Activated T-cell treated with anti-CD3 and anti-CD28 coated beads, Interleukin-2, amount 50 U/mL, for 48 hours (primary cell): Measurements from ENCODE around the gene C5orf15.
"Not testable (repeated sequence)": the region's sequence is repeated elsewhere in the genome, so short reads cannot be mapped to it uniquely, and the experiment has no call there.

Source experiments
- DNase-seq, 2 experiments: peaks; one replicate each; pipeline ENCODE4 v3.0.0-alpha.2; 2020

Gene C5orf15

DNA sequence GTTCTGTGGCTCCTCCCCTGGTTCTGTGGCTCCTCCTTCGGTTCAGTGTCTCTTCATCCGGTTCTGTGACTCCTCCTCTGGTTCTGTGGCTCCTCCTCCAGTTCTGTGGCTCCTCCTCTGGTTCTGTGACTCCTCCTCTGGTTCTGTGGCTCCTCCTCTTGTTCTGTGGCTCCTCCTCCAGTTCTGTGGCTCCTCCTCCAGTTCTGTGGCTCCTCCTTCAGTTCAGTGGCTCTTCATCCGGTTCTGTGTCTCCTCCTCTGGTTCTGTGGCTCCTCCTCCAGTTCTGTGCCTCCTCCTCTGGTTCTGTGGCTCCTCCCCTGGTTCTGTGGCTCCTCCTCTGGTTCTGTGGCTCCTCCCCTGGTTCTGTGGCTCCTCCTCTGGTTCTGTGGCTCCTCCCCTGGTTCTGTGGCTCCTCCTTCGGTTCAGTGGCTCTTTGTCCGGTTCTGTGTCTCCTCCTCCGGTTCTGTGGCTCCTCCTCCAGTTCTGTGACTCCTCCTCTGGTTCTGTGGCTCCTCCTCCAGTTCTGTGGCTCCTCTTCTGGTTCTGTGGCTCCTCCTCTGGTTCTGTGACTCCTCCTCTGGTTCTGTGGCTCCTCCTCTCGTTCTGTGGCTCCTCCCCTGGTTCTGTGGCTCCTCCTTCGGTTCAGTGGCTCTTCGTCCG lies 32.3 kb downstream of the C5orf15 start:
- not testable (repeated sequence) for DNase-seq

DNA sequence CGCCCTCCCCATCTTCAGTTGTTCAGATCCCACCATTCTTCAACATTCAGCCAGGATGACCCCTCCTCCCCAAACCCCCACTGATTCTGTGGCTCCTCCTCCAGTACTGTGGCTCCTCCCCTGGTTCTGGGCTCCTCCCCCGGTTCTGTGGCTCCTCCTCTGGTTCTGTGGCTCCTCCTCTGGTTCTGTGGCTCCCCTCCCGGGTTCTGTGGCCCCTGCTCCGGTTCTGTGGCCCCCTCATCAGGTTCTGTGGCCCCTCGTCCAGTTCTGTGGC lies 32.8 kb downstream of the C5orf15 start:
- DNase-seq, result no peak

DNA sequence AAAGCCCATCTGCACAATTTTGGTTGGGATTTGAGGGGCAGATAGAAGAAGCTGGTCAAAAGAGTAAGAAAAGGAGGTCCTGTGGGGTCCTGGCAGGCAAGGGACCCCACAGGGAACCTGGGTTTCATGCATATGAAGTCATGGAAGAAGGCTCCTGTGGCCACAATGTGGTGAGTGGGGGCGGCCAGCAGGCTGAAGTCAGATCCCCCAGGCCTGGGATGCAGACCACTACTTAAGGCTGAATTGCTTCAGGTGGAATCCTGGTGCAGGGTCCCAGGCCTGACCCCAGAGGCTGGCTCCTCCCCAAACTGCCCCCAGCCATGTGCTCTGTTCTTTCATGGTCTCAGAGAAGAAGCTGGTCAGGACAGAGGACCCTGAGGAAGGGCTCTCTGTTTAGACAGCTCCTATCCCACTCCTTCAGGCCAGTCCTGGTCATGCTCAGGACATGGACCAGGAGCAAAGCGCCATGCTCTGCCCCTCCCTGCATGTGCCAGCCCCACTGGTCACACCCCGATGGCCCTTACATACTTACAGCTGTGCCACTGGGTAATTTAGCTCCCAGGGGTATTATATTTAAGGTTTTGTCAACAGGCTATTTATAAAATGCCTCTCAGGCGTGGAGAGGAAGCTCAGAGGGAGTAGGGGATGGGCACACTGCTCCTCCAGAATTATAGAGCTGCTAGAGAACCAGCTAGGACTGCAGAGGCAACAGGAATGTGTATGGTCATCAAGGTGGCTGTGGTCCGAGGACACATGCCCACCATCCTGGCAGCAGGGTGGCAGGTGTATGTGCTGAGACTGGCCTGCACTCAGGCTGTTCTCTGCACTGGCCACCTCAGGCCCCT lies 33.4 kb downstream of the C5orf15 start:
- no peak for DNase-seq

DNA sequence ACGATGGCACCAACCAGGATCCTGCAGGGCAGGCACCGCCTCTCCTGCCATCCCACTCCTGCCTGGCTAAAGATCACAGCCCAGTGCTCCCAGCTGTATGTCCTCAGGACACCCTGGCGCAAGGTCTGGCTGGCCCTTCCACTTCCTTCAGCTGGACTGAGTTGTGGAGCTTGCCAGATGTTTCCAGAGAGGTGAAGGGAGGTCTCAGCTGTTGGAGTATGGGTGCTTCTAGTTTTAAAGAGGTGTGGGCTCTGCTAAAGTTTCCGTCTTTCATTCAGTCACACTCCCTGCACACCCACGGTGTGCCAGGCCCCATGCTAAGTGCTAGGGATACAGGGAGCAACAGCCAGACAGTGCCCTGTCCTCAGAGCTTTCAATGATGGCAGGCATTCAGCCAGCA lies 34.1 kb downstream of the C5orf15 start:
- DNase-seq, result no peak

DNA sequence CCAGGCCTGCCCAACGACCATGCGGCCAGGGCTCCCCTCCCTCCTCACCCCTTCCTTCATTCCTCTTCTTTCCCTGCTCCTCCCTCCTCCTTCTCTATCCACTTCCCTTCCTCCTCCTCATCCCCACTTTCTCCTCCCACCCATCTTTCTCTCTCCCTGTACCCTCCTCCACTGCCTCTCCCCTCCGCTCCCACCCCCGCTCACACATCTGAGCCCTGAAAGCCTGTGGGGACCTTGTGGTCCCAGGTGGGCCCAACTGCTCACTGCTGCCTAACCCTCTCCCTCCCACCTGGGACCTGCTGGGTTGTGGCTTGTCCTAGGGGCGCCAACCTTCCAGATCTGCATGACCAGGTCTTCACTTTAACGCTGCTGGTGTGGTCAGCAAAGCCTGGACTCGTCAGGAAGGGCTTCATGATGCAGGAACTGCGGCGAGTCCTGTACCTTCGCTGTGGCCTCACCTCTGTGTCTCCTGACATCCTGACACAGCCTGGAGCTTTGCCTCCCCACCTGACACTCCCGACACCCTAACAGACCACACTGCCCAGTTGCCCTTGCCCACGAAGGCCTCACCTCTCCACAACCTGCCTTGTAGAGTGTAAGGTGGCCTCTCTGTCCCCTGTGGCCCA lies 34.6 kb downstream of the C5orf15 start:
- DNase-seq, result no peak

DNA sequence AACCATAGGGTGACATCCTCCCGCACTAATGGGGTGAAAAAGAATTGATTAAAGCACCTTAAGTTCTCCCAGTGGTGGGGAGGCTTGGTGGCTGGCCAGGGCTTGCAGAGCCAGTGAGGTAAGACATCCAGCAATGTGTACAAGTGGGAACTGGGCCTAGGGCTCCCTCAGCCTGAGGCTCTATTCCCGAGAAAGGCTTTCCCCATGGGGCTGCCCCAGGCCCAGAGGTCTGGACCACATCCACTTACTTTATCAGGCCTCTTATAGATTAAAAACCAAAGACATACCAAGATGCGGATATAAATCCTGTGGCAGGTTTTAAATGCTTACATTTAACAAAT lies 35.3 kb downstream of the C5orf15 start:
- no peak for DNase-seq

DNA sequence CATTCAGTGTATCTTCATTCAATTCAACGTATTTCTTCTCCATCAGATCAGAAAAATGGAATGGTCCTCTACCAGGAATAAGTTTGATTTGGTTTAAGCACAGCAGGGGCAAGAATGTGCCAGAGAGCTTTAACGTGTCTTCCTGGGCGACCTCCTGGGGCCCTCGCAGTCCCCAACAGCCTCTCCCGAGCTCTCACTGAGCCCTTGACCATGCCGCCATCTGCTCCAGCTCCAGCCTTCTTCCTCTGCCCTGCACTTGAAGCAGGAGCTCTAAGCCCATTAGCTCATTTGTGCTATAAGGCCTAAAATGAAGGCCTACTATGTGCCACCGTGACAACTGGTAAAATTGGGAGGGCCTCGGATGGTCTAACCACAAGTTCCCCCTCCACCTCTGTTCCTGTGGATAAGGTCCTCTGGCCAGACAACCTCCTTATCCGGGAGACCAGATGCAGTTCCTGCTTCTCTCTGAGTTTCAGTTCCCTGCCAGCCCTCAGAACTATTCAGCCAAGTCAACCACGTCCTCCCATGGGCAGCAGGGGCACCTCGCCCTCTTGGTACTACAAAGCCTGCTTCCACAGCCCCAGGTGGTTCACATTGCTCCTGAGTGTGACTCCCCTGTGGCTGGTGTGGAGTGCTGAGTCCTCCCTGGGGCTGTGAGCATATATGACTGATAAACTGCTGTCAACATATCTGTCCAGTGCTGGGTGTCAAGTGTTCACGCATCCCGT lies 35.8 kb downstream of the C5orf15 start:
- no peak for DNase-seq

DNA sequence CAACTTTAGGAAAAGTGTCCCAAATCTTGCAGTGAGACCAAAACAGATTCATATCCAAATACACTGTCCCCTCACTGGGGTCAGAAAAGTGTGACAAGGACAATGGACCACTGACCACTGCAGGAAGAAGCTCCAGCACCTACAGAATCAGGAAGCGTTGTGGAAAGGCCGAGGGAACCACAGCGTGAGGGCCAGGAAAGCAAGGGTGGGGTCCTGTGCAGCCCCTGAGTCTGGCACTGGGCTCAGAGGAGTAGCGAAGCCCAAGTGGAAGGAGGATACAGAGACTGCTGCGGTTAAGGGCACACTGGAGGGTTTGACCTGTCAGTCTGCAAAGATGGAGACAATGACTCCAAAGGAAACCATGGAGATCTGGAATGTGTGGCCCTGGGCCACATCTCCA lies 36.9 kb downstream of the C5orf15 start:
- DNase-seq, result no peak

DNA sequence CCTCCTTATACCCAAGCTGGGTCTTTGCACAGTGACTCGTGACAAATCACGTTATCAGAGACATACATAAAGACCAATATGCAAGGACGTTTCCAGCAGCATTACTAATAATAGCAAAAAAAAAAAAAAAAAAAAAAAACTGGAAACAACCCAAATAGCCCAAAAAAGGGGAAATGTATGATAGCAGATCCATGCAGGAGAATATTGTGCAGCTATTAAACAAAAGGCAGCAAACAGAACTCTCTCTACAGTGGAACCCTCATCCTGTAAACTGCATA lies 37.7 kb downstream of the C5orf15 start:
- DNase-seq, result no peak

DNA sequence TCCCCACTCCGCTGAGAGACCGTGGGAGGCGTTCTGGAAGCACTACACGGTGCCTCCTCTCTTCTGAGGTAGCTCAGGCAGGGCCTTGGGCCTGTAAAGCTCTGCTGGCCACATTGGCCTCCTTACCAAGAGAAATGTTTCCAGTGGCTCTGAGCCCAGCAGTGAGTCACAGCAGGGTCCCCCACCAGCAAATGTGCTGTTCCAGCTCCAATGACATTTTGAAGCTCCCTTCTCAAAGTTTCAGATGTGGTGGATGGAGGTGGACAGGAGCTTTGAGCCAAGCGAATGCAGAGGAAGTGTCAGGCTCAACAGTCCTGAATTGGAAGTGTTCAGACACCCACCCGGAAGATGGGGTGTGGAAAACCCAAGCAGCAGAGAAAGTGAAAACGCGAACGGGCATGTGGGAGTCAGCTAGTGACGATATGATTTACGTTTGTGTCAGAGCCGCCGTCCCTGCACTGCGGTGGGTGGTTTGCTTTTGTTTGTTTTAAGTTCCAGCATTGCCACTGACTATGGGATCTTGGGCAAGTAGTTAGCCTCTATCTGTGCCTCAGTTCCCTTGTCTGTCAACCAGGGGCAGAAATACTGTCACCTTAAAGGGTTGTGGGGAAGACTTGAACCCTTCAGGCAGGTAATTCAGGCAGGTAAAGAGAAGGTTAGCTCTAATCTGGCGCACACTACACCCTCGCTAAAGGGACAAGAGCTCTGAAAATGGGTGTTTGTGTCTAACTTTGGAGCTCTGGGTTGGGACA lies 38.2 kb downstream of the C5orf15 start:
- DNase-seq, result peak; percentile 86

DNA sequence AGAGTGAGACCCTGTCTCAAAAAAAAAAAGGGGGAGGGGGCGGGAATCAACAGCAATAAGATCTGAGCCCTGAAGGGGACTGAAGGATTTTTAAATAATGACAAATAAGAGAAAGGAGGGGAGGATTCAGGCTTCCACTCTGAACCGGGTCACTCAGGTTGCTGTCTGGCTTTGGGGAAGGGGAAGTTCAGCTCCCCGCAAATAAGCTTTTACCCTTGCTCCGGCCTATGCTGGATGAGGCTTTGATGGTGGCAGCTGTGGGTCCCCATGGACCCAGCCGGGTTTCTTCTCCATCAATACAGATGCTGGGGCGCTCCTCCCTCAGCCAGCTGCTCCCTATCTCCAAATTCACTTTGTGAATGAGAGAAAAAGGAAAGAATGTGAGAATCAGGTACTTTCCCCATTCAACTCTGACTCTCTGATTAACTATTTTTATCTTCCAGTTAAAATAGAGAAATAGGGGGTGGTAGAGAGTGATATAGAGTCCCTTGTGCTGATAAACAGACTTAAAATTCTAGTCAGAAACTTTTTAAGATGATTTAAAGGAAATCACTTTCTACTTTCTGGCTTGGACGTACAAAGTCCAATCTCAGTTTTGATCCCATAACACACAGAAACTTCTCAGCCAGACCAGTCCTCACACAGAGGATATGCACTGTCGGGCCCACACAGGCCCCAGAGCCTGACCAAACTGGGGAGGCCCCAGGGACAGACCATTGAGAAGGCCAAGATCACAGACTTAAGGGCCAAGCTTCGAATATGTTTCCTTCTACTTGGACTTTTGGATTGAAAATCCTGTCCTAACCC lies 39.6 kb downstream of the C5orf15 start:
- DNase-seq, result no peak

DNA sequence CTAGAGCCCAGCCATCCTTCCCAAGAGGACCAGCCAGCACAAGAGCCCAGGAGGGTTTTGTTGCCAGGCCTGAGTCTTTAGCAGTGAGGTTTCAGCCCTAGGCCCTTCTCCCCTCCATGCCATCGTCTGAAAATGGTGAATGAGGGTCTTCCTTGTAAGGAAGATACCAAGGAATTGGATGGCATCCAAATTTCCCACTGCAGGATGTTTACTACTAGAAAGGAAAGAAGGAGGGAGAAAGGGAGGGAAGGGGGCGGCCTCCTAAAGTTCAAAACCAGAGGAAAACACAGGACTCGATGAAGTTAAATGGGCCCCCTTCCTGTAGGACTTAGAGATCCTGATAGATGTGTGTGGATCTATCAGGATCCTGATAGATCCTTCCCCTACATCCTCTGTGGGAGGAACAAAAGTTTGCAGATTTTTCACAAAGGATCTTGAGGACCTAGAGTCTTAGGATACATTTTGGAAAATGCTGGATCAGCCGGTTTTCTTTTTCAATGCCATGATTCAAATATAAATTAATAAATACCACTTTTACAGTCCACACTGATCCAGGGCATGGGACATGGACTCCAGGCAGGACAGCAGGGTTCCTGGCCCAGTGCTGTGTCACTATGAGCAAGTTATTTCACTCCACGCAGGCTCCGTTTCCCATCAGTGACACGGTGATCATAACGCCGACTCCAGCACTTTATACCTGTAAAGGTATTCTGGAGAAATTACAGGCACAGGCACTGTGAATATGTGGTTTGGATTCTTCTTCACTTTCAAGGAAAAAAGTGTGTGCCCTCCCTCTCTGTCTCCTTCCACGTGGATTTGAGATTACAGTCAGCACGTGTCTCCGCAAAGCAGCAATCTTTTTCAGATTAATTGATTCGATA lies 40.9 kb downstream of the C5orf15 start:
- no peak for DNase-seq

DNA sequence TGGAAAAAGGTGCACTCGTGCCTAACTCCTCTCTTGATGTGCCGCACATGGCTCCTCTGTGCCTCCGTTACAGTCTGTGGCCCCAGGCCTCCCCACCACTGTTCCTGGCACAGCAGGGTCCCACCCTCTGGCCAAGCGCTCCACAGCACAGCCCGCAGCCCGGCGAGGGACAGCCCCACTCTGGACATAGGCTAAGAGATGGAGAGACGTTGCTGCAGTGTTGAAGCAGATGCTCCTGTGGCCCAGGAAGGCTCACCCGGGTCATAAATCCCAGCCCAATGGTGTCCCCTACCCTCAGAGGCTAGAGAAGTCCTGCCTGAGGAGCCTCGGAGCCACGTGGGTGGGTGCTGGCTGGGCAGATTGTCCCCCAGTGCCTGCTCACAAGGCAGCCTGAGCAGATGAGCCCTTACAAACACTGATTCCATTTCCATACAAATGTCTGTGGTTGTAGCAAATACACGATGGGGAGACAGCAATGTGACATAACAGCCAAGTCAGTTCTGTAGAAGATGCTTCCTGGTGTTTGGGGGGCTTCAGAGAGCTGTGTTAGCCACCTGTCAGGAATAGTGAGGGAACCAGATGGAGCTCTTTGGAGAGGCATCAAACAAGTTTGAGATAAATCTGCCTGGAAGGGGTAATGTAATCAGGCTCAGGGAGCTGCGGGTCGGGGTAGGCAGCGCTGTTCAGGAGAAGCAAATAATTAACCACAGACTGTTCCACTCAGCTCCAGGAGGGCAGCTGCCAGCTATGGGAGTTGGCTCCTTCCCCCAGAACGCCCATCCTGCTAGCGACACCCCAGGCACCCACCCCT lies 41.7 kb downstream of the C5orf15 start:
- DNase-seq, result no peak

DNA sequence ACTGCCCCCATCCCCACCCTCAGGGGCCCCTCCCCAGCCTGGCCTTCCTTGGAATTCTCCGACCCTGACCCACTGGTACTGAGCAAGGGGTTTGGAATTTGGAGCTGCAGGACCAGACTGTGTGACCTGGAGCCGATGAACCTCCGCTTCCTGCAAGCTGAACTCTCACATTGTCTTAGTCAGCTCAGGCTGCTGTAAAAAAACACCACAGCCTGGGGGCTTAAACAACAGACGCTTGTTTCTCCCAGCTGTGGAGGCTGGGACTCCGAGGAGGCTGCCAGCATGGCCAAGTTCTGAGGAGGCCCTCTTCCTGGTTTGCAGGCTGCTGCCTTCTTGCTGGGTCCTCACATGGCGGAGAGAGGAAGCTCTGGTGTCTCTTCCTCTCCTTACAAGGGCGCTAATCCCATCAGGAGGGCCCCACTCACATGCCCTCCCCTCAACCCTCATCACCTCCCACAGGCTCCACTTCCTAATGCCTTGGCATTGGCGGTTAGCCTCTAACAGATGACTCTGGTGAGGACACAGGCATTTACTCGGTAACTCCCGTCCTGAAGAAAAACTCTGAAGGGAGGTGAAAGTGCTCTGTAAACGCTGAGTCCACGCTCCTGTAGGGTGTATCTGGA lies 42.4 kb downstream of the C5orf15 start:
- DNase-seq, result no peak

DNA sequence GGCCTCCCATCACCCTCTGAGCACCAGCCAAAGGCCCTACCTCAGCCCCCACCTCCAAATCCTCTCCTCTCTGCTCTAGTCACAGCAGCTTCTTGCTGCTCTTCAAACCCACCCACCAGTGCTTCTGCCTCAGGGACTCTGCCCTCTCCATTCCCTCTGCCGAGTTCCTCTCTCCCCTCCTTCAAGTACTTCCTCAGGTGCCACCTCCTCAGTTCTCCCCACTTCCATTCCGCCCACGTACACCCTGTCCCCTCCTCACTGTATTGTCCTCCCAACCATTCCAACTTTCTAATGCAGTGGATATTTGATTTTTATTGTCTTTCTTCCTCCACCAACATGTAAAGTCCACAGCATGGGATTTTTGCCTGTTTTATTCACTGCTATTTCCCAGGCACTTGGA lies 43.2 kb downstream of the C5orf15 start:
- no peak for DNase-seq

DNA sequence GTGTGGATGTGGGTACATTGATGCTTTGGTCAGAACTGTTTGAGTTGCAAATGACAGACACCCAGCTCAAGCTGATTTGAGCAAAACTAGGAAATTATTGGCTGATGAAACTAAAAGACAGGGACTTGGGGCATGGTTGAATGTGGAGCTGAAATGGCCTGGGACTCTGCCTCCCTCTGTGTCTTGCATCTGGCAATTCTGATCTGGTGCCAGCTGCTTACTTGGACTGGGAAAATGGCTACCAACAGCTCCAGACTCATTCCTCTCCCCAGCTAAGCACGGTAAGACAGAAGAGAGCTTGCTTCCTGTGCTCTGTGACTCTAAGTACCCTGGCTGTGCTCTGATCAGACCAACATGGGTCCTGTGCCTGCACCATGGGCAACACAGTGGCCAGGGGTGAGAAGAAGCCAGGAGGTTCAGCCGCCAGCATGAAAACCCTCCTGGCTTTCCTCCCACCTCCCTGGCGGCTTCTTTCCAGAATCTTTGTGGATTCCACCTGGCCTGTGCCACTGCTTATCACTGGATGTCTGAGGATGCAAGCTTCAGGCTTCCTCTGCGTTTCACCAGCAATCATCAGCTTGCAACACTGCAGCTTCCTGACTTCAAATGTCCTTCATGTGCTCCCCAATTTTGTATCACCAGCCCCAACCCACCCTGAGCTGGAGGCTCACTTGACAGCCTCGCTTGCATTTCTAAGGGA lies 44.1 kb downstream of the C5orf15 start:
- no peak for DNase-seq

DNA sequence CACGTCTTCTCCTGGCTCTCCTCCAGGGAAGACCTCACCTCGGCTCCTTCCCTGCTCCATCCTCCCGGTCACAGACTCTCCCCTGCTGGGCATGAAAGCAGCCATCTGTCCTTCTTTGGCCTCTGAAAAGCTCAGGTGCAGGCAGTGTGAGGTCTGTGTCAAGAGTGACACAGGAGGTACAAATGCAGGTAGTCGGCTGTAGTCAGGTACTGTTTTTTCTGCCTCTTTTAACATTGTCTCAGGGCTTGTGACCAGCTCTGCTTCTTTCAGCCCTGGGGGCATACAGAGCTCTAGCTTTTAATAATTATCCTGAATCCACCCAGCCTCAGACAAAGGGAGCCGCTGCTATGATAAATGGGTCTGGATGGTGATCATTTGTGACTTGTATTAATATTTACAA lies 46.4 kb downstream of the C5orf15 start:
- no peak for DNase-seq

DNA sequence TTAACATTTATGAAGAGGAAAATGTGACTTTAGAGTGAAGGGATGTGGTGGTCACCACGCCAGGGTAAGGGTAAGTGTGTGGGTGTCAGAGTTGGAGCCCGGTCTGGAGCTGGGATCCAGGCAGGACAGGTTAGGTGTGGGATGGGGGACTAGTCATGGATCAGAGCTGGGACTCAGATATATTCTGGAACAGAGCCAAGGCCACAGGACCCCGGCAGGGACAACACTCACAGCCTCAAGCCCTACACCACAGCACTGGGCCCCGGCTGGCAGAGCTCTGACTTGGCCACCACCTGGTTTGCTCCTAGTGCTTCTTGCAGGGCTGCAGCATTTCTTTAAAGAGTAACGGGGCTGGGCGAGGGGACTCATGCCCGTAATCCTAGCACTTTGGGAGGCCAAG lies 47.4 kb downstream of the C5orf15 start:
- DNase-seq, result no peak
